DOHH2 (cell line): ENCODE results near the gene DTX3L.

Experiments
- EZH2phosphoT487 ChIP-seq: fragments of 200-600 bp; sonication (generic); IDR thresholded peaks from 2 replicates; pipeline ENCODE4 v1.6.1; 2017; ENCODE audit warnings: borderline replicate concordance, mild to moderate bottlenecking, antibody characterized with exemption, low read length, moderate library complexity, mixed read lengths
- TF ChIP-seq, protein P1 (sequence below): fragments of 200-600 bp; sonication (generic); IDR thresholded peaks from one replicate; pipeline ENCODE4 v1.5.1; 2014; ENCODE audit warnings: antibody characterized with exemption, mild to moderate bottlenecking, low read depth, low read length; ENCODE audit not compliant: poor library complexity, severe bottlenecking

DNA sequence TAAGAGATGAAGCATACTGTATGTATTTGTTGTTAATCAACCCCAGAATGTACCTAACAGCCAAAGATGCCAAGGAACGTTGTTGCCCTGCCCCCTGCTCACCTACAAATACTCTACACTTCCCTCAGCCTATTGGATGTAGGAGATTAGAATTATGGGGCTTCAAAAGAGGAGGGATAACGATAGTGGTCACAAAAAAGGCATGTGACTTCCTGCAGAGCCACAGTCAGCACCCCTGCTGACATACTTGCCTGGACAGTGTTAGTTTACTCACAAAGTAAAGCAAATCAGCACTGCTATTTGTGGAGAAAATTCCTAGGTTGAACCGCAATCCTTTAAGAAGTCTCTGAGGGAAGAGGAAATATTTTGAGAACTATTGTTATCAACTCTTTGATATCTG is 51.2 kb downstream of the DTX3L start:
- TF ChIP-seq, protein P1, sequence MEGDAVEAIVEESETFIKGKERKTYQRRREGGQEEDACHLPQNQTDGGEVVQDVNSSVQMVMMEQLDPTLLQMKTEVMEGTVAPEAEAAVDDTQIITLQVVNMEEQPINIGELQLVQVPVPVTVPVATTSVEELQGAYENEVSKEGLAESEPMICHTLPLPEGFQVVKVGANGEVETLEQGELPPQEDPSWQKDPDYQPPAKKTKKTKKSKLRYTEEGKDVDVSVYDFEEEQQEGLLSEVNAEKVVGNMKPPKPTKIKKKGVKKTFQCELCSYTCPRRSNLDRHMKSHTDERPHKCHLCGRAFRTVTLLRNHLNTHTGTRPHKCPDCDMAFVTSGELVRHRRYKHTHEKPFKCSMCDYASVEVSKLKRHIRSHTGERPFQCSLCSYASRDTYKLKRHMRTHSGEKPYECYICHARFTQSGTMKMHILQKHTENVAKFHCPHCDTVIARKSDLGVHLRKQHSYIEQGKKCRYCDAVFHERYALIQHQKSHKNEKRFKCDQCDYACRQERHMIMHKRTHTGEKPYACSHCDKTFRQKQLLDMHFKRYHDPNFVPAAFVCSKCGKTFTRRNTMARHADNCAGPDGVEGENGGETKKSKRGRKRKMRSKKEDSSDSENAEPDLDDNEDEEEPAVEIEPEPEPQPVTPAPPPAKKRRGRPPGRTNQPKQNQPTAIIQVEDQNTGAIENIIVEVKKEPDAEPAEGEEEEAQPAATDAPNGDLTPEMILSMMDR, result no peak
- no peak for TF ChIP-seq EZH2phosphoT487
